Hepatocyte (in vitro differentiated cells): ENCODE measurements around the gene ARHGEF18. TPM values are rescaled to one million over a fixed set of nuclear protein-coding genes. Genes with fewer than 3 reads are reported as not detected.
A peak's percentile ranks its signal among the peaks of the same experiment; 100 is the strongest.

Source experiments
- DNase-seq: peaks from one replicate; pipeline ENCODE4 v3.0.0-alpha.2; 2016; ENCODE audit warnings: low spot score
- H2AFZ ChIP-seq: fragments of 200-600 bp; sonication (generic); 2 replicates; pipeline ENCODE4 v1.6.0; 2016; ENCODE audit warnings: antibody characterized with exemption, mild to moderate bottlenecking
- H3K27ac ChIP-seq: fragments of 200-600 bp; sonication (generic); 2 replicates; pipeline ENCODE4 v1.5.1; 2016; ENCODE audit warnings: mild to moderate bottlenecking
- H3K27me3 ChIP-seq: fragments of 200-600 bp; sonication (generic); 2 replicates; pipeline ENCODE4 v1.6.1; 2016
- H3K36me3 ChIP-seq: fragments of 200-600 bp; sonication (generic); replicated peaks from 2 replicates; pipeline ENCODE4 v1.5.1; 2016; ENCODE audit warnings: low read depth; ENCODE audit not compliant: insufficient read depth
- H3K4me1 ChIP-seq: fragments of 200-600 bp; sonication (generic); 2 replicates; pipeline ENCODE4 v1.5.1; 2016; ENCODE audit warnings: mild to moderate bottlenecking, moderate library complexity; ENCODE audit not compliant: insufficient read depth
- H3K4me2 ChIP-seq: fragments of 200-600 bp; sonication (generic); 2 replicates; pipeline ENCODE4 v1.6.0; 2016
- H3K4me3 ChIP-seq: fragments of 200-600 bp; sonication (generic); 2 replicates; pipeline ENCODE4 v1.5.1; 2016; ENCODE audit warnings: mild to moderate bottlenecking
- H3K79me2 ChIP-seq: fragments of 200-600 bp; sonication (generic); 2 replicates; pipeline ENCODE4 v1.6.0; 2017; ENCODE audit warnings: mild to moderate bottlenecking
- H3K9me2 ChIP-seq: fragments of 200-600 bp; sonication (generic); replicated peaks from 2 replicates; pipeline ENCODE4 v1.6.0; 2017; ENCODE audit warnings: mild to moderate bottlenecking; ENCODE audit not compliant: insufficient read depth
- H3K9me3 ChIP-seq: fragments of 200-600 bp; sonication (generic); 2 replicates; pipeline ENCODE4 v1.5.1; 2016; ENCODE audit warnings: low read depth, mild to moderate bottlenecking
- H4K20me1 ChIP-seq: fragments of 200-600 bp; sonication (generic); 2 replicates; pipeline ENCODE4 v1.6.0; 2016; ENCODE audit warnings: mild to moderate bottlenecking; ENCODE audit not compliant: insufficient read depth, poor library complexity, severe bottlenecking
- EZH2 ChIP-seq: fragments of 200-600 bp; sonication (generic); IDR thresholded peaks from 2 replicates; pipeline ENCODE4 v1.6.1; 2016; ENCODE audit warnings: antibody characterized with exemption, mild to moderate bottlenecking, borderline replicate concordance
- EZH2phosphoT487 ChIP-seq: fragments of 200-600 bp; sonication (generic); IDR thresholded peaks from one replicate; pipeline ENCODE4 v1.6.1; 2018; ENCODE audit warnings: antibody characterized with exemption, mild to moderate bottlenecking, low read depth, moderate library complexity; ENCODE audit not compliant: unreplicated experiment, severe bottlenecking
- WGBS: methylation state at CpG from one replicate; pipeline ENCODE4 v1.1.6; 2016; ENCODE audit warnings: low lambda C conversion rate; ENCODE audit errors: missing lambda C conversion rate; 5-methylcytosine and 5-hydroxymethylcytosine counted together
- polyA plus RNA-seq: library from polyadenylated mRNA; unstranded; fragments of >200 nt; fragmentation: Nextera tagmentation; extraction: Ambion mirVana; gene quantifications from 2 replicates; pipeline ENCODE4 v1.2.1, GENCODE V29; 2016
- total RNA-seq: library from RNA; depleted of rRNA; stranded (reverse); fragments of >200 nt; gene quantifications from 2 replicates; pipeline ENCODE4 v1.2.3, GENCODE V29; 2014
- TF ChIP-seq, protein P1 (sequence below): fragments of 200-600 bp; sonication (generic); IDR thresholded peaks from 2 replicates; pipeline ENCODE4 v1.5.1; 2016; ENCODE audit warnings: antibody characterized with exemption, mild to moderate bottlenecking; ENCODE audit not compliant: poor library complexity

ARHGEF18 gene
- total and polyA plus RNA-seq, 2 experiments from 2014 or later, result 36.7 to 50.3 TPM

DNA sequence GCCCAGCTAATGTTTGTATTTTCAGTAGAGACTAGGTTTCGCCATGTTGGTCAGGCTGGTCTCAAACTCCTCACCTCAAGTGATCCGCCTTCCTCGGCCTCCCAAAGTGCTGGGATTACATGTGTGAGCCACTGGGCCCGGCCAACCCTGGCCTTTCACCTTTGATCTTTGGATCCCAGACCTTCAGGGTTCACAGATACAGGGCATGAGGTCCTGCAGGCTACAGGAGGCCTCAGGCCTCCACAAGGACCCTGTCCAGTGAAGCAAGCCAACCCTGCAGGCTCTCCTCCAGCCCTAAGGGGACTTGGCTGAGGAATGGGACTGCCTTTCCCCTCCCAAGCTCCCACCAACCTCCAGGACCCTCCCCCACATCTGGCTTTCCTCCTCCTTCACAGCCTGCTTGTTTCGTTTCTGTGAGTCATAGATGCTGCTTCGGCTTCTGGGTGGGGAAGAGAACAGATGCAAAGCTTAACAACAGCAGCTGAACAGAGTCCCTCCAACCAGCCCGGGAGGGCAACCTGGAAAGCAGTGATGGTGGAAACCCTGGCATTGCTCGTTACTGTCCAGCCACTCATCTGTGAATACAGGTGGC, 11.8 kb downstream of the ARHGEF18 start:
- H3K36me3 ChIP-seq, result no peaks in the 10 kb centered on the region
- no peaks in the 10 kb centered on the region for H4K20me1 ChIP-seq
- TF ChIP-seq, protein P1, sequence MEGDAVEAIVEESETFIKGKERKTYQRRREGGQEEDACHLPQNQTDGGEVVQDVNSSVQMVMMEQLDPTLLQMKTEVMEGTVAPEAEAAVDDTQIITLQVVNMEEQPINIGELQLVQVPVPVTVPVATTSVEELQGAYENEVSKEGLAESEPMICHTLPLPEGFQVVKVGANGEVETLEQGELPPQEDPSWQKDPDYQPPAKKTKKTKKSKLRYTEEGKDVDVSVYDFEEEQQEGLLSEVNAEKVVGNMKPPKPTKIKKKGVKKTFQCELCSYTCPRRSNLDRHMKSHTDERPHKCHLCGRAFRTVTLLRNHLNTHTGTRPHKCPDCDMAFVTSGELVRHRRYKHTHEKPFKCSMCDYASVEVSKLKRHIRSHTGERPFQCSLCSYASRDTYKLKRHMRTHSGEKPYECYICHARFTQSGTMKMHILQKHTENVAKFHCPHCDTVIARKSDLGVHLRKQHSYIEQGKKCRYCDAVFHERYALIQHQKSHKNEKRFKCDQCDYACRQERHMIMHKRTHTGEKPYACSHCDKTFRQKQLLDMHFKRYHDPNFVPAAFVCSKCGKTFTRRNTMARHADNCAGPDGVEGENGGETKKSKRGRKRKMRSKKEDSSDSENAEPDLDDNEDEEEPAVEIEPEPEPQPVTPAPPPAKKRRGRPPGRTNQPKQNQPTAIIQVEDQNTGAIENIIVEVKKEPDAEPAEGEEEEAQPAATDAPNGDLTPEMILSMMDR, result no peak
- no peak for TF ChIP-seq EZH2phosphoT487
- no peak for TF ChIP-seq EZH2
- WGBS, result 62% methylated on average over 8 of the region's 8 CpGs
- H3K79me2 ChIP-seq, result no peaks in the 10 kb centered on the region
- no peaks in the 10 kb centered on the region for H3K9me3 ChIP-seq
- no peak for DNase-seq
- H3K4me2 ChIP-seq, result no peak overlapping the region
- H3K4me1 ChIP-seq, result no peaks in the 10 kb centered on the region
- no peaks in the 10 kb centered on the region for H3K27me3 ChIP-seq
- no peak overlapping the region for H3K4me3 ChIP-seq
- H3K9me2 ChIP-seq, result no peaks in the 10 kb centered on the region
- H2AFZ ChIP-seq, result no peak overlapping the region
- no peak overlapping the region for H3K27ac ChIP-seq

DNA sequence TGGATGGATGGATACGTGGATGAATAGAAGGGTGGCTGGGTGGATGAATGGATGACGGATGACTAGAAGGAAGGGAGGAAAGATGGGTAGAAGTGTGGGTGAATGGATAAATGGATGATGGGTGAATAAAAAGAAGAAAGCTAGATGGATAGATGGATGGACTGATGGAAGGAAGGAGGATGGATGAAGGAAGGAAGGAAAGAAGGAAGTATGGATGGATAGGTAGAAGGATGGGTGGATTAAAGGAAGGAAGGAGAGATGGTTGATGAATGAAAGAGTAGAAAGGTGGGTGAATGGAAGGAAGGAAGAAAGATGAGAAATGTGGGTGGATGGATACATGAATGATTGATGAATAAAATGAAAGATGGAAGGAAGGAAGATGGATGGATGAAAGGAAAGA, 14.5 kb downstream of the ARHGEF18 start:
- no peak for DNase-seq
- Histone ChIP-seq H3K4me3 (no peak overlapping the region), H3K4me1 (peaks cover under 1% of the 10 kb centered on the region), H2AFZ (no peak overlapping the region), H3K79me2 (no peaks in the 10 kb centered on the region), H3K9me3 (no peaks in the 10 kb centered on the region), H3K27ac (no peak overlapping the region), H3K4me2 (no peak overlapping the region), H4K20me1 (no peaks in the 10 kb centered on the region), H3K27me3 (no peaks in the 10 kb centered on the region), H3K9me2 (no peaks in the 10 kb centered on the region), H3K36me3 (no peaks in the 10 kb centered on the region)
- 90% methylated on average over 2 of the region's 2 CpGs for WGBS
- no peak for TF ChIP-seq EZH2phosphoT487
- TF ChIP-seq EZH2, result no peak
- TF ChIP-seq, protein P1, result no peak

DNA sequence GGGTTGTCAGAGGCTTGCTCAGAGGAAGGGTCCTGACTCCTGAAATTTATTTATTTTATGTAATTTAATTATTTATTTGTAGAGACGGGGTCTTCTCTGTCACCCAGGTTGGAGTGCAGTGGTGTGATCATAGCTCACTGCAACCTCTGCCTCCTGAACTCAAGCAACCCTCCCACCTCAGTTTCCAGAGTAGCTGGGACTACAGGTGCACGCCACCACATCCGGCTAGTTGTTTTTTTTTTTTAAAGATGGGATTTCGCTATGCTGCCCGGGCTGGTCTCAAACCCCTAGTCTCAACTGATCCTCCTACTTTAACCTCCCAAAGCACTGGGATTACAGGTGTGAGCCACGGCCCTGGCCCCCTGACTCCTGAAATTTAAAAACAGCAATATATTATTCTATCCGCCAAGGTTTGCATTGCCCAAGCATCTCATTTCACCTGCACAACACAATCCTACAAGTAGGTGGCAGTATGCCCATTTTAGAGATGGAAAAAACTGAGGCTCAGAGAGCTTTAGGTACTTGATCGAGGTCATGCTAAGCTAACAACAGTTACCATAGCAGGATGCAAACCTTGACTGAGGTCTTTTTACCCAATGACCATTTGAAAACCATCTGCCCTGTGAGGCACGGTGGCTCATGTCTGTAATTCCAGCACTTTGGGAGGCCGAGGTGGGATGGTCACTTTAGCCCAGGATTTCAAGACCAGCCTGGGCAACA, 18.1 kb downstream of the ARHGEF18 start:
- Histone ChIP-seq H3K4me2 (no peak overlapping the region), H3K36me3 (no peaks in the 10 kb centered on the region), H3K4me3 (no peak overlapping the region), H2AFZ (no peak overlapping the region), H4K20me1 (no peaks in the 10 kb centered on the region), H3K4me1 (peaks cover 5% of the 10 kb centered on the region), H3K9me3 (no peaks in the 10 kb centered on the region), H3K79me2 (no peaks in the 10 kb centered on the region), H3K27me3 (no peaks in the 10 kb centered on the region), H3K9me2 (no peaks in the 10 kb centered on the region), H3K27ac (no peak overlapping the region)
- 86% methylated on average over 10 of the region's 10 CpGs for WGBS
- no peak for TF ChIP-seq EZH2phosphoT487
- no peak for TF ChIP-seq EZH2
- TF ChIP-seq, protein P1, result peak; percentile 28
- DNase-seq, result no peak
